Activated naive CD4-positive, alpha-beta T cell (primary cell): Measurements from ENCODE around the gene NOM1.
"Not testable (repeated sequence)": the region's sequence is repeated elsewhere in the genome, so short reads cannot be mapped to it uniquely, and the experiment has no call there.

Experiments used
- DNase-seq, 4 experiments: peaks; one replicate each; lab custom pipeline; 2025; lab: John Stamatoyannopoulos, UW

Gene NOM1

DNA sequence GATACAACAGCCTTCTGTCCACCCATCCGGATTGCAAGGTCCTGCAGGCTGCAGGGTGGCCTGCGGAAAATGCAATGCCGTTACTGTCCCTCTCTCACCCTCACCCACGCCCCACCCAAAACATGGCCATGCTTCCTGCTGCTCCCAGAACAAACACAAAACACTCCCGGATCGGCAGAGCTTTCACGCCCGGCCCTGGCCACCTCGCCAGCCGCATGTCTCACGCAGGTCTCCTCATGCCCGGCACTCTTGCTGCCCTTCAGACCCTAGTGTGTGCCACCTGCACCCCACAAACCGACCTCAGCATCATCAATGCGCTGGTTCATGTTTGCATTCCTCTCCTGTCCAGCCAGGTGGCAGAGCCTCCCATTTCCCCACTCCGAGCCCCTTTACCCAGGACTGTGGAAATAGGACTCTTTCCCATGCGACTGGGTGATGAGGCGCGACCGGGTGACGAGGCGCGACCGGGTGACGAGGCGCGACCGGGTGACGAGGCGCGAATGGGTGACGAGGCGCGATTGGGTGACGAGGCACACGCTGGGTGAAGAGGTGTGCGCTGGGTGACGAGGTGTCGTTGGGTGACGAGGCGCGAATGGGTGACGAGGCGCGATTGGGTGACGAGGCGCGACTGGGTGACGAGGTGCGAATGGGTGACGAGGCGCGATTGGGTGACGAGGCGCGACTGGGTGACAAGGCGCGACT, 8.9 kb upstream of the NOM1 start:
- DNase-seq = no peak

DNA sequence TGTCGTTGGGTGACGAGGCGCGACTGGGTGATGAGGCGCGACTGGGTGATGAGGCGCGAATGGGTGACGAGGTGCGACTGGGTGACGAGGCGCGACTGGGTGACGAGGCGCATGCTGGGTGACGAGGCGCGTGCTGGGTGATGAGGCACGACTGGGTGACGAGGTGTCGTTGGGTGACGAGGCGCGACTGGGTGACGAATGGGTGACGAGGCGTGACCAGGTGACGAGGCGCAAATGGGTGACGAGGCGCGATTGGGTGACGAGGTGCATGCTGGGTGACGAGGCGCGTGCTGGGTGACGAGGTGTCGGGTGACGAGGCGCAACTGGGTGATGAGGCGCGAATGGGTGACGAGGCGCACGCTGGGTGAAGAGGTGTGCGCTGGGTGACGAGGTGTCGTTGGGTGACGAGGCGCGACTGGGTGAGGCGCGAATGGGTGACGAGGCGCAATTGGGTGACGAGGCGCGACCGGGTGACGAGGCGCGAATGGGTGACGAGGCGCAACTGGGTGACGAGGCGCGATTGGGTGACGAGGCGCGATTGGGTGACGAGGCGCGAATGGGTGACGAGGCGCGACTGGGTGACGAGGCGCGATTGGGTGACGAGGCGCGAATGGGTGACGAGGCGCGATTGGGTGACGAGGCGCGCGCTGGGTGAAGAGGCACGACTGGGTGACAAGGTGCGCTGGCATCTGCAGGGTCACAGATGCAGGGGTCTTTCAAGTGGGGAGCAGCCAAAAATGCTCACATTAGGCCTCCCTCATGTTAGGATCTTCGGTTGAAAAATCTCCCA, 7.9 kb upstream of the NOM1 start:
- no peak for DNase-seq

DNA sequence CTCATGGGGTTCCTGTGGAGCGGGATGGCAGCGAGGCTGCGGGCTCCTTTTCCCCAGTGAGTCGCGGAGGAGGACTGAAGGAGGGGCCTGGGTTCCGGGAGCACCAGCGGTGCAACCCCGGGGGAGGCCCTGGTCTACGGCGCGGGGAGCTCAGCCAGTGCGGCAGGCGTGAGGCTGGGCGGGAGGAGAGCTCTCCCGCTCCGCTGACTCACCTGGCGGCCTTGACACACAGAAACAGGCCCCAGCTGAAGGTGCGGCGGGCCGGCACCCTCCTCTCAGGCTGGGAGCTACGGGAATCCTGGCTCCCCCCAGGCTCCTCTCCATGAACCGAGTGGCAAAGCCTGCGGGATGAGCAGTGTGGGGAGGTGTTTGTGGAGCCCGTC, 6.8 kb upstream of the NOM1 start:
- no peak for DNase-seq

- DNase-seq = no peak
These were observed 6.1 kb upstream of the NOM1 start for GRCh38 chr7:156943091-156944041.

DNA sequence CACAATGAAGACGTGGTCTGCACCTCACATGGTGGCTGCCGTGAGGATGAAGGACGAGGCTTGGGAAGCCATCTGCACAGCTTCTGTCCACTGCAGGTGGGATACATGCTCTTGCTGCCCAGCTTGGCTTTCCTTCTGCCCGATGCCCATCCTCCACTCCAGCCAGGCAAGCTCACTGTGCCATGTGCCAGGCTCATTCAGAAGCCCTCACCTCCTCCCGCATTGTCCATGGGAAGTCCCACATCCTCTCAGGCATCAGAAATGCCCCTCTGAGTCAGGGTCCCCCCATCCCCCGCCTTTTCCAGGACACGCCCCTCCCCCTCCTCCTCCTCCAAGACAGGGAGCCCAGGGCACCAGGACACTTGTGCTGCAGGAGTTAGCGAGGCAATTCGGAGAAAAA, 4.6 kb upstream of the NOM1 start:
- DNase-seq = no peak

DNA sequence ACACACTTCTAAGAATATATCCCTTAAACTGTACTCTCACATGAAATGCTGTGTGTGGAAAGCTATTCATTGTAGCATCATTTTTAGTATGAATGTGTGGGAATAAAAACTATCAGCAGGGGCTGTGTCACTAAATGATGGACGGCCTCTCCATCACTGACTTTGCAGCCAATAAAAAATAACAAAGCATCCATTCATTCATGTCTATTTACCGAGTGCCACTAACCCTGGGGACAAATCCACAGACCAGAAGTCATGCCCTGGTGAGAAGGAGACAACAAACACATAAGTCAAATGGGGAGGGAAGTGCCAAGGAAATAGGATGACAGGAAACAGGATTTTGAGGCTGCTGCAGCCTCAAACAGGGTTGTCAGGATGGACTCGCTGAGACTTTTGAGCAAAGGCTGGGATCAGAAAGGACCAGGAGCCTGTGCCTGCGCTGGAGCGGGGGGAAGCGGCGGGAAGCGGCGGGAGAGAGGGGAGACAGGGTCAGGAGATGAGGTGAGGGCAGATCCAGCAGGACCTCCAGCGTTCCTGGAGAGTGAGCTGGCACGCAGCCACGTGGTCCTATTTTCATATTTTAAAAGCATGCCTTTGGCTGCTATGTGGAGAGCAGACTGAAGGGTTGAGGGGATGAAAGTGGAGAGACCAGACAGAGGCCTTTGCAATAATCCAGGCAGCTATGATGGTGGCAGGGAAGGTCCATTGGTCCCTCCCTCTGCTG, 2.2 kb upstream of the NOM1 start:
- no peak for DNase-seq

GRCh38 chr7:156948361-156948760, 1.2 kb upstream of the NOM1 start:
- no peak for DNase-seq

GRCh38 chr7:156950381-156950858, 908 bp downstream of the NOM1 start:
- no peak for DNase-seq

GRCh38 chr7:156953215-156953614, 3.7 kb downstream of the NOM1 start:
- not testable (repeated sequence) for DNase-seq

DNA sequence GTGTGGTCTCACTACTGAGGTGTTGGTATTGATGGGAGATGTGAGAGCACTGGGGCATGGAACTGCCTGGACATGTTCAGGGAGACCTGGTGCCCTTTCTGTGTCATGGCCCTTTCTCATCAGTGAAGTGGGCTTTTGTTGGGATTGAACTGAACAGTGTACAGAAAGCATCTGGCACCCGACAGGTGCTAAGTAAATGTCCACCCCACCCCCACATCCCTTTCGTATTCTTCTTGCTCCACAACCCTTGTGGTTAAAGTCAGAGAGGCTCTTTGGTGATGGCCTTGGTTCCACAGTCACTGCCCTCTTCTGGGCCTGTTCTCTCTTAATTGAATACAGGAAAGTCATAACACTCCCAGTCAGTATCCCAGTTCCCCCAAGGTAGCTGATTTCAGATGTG, 5.4 kb downstream of the NOM1 start:
- no peak for DNase-seq

GRCh38 chr7:156956727-156957126, 7.2 kb downstream of the NOM1 start:
- no peak for DNase-seq

DNA sequence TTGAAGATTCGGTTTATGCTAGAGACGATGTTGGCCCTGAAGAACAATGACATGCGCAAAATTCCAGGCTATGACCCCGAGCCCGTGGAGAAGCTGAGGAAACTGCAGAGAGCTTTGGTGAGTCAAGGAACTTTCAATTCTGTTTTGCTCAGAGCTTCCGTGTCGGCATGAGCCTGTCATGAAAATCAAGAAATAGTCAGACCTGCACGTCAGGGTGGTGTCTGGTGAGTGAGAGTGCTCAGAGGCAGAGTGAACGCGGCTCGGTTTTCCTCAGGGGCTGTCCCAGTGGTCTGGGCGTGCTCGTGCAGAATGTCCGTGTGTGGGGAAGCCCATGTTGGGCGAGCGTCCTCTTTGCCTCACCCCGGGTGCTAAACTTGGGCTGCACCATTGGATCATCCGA, 12.6 kb downstream of the NOM1 start:
- no peak for DNase-seq

GRCh38 chr7:156962897-156963296, 13.4 kb downstream of the NOM1 start:
- no peak for DNase-seq

- no peak for DNase-seq
These were observed 14.0 kb downstream of the NOM1 start for GRCh38 chr7:156963472-156963871.

- no peak for DNase-seq
These were observed 15.5 kb downstream of the NOM1 start for GRCh38 chr7:156964971-156965370.

DNA sequence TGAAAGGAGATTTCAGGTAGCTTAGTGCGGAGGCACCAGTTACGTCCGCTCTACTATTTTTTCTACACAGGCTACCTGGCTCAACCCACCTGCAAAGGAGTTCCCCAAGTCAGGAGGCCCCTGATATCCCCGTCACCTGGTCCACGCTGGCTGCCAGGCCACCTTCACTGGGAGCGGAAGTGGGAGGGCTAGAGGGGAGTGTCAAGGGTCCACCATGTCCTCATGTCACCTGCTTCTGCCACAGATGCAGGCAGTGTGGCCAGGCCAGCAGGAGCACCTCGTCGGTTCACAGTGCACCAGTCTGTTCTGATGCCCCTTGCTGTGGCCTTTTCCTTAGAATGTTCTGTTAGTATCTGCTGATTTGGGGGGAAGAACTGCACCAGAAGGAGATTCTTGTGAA, 16.9 kb downstream of the NOM1 start:
- no peak for DNase-seq

DNA sequence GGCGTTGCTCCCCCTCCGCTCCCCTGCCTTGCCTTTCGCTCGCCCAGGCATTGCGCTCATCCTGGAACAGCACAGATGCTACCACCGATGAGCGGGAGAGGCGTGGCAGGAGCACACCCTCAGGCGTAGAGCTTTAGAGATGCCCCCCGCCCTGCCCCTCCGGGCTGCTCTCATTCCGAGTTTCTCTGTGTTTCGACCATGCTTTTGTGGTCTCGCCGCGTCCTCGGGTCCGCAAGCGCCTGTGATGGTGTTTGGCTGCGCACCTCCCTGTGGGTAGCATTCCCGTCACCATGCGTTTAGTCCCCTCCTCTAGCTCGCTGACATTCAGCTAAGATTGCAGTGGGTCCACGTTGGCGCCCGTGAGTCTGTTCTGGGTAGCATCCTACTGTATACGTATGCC, 18.7 kb downstream of the NOM1 start:
- DNase-seq = no peak

DNA sequence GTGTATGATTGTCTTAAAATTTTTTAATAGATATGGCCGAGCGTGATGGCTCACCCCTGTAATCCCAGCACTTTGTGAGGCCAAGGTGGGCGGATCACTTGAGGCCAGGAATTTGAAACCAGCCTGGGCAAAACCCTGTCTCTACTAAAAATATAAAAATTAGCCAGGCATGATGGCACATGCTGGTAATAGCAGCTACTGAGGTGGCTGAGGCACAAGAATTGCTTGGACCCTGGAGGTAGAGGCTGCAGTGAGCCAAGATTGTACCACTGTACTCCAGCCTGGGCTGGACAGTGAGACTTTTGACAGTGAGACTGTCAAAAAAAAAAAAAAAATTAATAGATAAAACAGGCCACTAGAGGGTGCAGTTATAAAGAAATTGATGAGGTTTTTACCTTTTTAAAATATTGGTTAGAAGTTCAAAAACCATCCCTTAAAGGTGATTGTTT, 20.5 kb downstream of the NOM1 start:
- DNase-seq = no peak

- DNase-seq = no peak
These were observed 26.1 kb downstream of the NOM1 start for GRCh38 chr7:156975620-156976019.

- no peak for DNase-seq
These were observed 29.6 kb downstream of the NOM1 start for GRCh38 chr7:156979007-156979606.

- no peak for DNase-seq
These were observed 30.2 kb downstream of the NOM1 start for GRCh38 chr7:156979711-156980110.
